HG03095 (cell line): ENCODE results near the gene AOX1.
"Not testable (repeated sequence)": the region's sequence is repeated elsewhere in the genome, so short reads cannot be mapped to it uniquely, and the experiment has no call there.

Experiments used
- ATAC-seq: cut with Tn5 transposase; IDR thresholded peaks from one replicate; pipeline ENCODE4 v1.9.1; 2021; ENCODE audit warnings: moderate library complexity; ENCODE audit not compliant: unreplicated experiment

AOX1 gene

GRCh38 chr2:200664770-200665494, 79.1 kb downstream of the AOX1 start:
- no peak for ATAC-seq

GRCh38 chr2:200665626-200666453, 80.0 kb downstream of the AOX1 start:
- no peak for ATAC-seq

- ATAC-seq, result no peak
Measured at GRCh38 chr2:200667413-200667812, 81.6 kb downstream of the AOX1 start.

GRCh38 chr2:200668478-200668877, 82.7 kb downstream of the AOX1 start:
- ATAC-seq, result no peak

DNA sequence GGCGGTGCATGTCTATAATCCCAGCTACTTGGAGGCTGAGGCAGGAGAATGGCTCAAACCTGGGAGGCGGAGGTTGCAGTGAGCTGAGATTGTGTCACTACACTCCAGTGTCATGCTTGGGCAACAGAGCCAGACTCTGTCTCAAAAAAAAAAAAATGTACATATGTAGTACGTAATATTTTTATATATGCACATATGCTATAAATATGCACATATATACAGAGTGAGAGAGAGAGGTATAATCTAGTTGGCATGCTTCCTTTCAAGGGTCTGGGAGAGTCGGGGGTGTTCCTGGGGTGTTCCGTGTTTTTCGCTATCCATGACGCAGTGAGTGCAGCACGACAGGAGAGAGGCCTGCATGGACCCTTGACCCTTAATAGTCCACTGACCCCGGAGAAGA, 83.5 kb downstream of the AOX1 start:
- ATAC-seq, result no peak

GRCh38 chr2:200670313-200670712, 84.5 kb downstream of the AOX1 start:
- no peak for ATAC-seq

- no peak for ATAC-seq
Measured at GRCh38 chr2:200670751-200671150, 84.9 kb downstream of the AOX1 start.

DNA sequence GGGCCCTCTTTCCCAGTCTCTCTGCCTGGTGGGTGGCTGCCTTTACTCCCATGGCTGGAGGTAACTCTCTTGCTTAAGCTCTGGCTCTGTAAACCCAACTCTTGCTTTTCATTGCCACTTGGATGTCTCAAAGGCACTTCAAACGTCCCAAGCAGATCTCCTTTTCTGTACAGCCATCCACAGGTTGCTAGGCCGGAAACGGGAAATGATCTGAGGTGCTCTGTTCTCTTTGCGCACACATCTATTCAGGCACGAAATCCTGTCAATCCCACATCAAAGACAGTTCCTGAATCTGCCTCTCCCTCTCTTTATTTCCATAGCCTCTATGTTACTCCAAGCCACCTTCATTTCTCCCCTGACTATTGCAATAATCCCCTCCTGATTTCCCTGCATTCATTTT, 87.4 kb downstream of the AOX1 start:
- ATAC-seq, result no peak

GRCh38 chr2:200674837-200675236, 89.0 kb downstream of the AOX1 start:
- no peak for ATAC-seq

GRCh38 chr2:200677171-200677570, 91.4 kb downstream of the AOX1 start:
- no peak for ATAC-seq

GRCh38 chr2:200677721-200678532, 92.1 kb downstream of the AOX1 start:
- no peak for ATAC-seq

GRCh38 chr2:200679127-200679526, 93.3 kb downstream of the AOX1 start:
- ATAC-seq, result no peak

- ATAC-seq, result no peak
Measured at GRCh38 chr2:200679535-200679934, 93.7 kb downstream of the AOX1 start.

- ATAC-seq, result no peak
Measured at GRCh38 chr2:200681697-200682096, 95.9 kb downstream of the AOX1 start.

- not testable (repeated sequence) for ATAC-seq
Measured at GRCh38 chr2:200682407-200682806, 96.6 kb downstream of the AOX1 start.

DNA sequence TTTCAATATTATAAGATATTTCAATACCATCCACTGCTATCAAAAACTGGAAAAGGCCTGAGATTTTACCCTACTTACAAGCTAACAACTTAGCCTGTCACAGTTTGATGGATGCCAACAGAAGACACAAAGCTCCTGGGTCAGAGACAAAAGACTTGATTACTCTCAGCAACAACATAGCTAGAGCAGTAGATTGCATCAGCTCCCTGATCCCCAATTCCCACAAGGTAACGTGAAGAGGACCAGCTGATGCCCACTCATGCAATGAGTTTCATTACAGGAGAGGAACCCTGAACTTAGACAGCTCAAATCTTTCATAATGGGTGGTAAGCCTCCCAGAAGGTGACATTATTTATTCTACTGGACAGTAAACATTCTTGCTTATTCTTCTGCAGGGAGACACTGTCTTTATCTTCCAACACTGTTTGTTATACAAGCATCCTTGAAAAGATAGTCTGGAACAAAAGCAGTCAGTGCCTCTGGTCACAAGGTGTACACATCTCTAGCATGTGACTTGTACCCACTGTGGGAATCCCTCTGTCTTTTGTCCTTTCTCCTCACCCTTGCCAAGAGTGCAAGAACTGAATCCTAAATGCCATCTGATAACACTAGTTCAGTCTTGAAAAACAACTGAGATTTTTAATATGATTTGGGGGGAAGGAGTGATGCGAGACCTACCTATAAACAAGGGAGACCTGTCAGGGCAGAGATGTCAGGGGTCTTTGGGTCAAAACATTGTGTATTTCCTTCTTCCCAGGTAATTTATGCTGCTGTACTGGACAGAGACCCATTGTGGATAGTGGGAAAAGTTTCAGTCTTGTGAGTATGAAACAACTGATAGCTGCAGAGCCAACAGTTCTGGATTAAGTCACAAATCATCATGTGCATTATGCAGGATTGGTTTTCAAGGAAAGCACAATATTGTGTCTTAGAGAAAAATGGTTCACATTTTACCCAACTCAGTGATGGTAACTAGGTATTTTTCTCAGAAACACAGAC, 102.4 kb downstream of the AOX1 start:
- no peak for ATAC-seq

- no peak for ATAC-seq
Measured at GRCh38 chr2:200689115-200689514, 103.3 kb downstream of the AOX1 start.

DNA sequence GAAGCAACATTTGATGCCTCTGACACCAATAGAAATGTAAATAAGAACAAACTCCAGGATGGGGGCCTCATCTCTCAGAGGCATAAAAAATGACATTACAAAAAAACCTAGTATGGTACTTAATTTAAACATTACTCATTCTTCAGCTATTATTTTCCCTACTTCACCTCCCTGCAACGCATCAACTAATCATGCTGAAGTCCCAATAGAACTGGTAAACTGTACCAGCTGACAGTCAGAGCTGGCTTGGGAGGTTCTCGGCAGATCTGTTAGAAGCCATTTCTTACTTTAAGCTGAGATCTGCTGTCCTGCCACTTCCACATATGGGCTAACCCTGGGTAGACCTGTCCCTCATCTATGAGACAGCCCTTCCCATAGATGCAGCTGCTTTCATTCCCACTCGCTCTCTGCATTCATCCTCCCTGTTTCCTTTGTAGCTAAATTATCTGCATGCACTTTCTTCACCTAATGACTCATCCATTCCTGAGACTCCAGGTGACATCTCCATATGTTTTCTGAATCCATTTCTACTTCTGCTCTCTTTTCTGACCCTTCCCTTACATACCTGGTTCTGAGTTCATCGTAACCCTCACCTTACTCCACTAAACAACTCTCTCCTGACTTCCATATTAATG, 108.1 kb downstream of the AOX1 start:
- ATAC-seq, result no peak

DNA sequence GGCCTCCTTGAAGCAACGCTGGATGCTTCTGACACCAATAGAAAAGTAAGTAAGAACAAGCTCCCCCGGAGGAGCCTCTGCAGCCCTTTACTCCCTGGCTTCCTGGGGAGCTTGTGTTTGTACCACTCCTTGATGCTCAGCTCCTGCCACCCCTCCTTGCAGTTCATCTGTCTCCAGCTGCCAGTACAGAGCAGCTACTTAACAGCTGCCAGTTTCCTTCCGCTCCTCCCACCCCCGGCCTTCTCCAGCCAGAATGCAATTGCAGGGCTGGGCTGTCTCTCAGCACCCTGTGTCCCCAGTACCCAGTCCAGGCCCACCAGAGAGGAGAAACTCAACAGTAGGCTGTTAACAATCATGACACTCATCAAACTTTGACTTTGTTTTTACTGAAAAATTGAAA, 109.4 kb downstream of the AOX1 start:
- ATAC-seq, result no peak

- ATAC-seq, result no peak
Measured at GRCh38 chr2:200695601-200696000, 109.8 kb downstream of the AOX1 start.
